A549 (cell line): ENCODE data around the gene WDFY2.

Experiments used
- CHD4 ChIP-seq: fragments of 200-600 bp; sonication (generic); IDR thresholded peaks from 2 replicates; pipeline ENCODE4 v1.6.1; 2016; ENCODE audit warnings: antibody characterized with exemption, mild to moderate bottlenecking, borderline replicate concordance
- MAFK ChIP-seq: fragments of 450-650 bp; IDR thresholded peaks from 2 replicates; pipeline ENCODE4 v1.6.1; 2014; ENCODE audit not compliant: partially characterized antibody
- RCOR1 ChIP-seq: fragments of 150-350 bp; IDR thresholded peaks from 2 replicates; pipeline ENCODE4 v1.6.1; 2014; ENCODE audit warnings: antibody characterized with exemption, low read length, low read depth
- TP53 ChIP-seq: fragments of 250-450 bp; sonication (Bioruptor Pico); IDR thresholded peaks from 2 replicates; pipeline ENCODE4 v1.5.0; 2021; ENCODE audit warnings: mild to moderate bottlenecking, moderate library complexity
- TF ChIP-seq, protein P1 (sequence below): fragments of >200 bp; sonication (Bioruptor Twin); formaldehyde crosslinking; IDR thresholded peaks from 3 replicates; pipeline ENCODE4 v1.5.1; 2016

DNA sequence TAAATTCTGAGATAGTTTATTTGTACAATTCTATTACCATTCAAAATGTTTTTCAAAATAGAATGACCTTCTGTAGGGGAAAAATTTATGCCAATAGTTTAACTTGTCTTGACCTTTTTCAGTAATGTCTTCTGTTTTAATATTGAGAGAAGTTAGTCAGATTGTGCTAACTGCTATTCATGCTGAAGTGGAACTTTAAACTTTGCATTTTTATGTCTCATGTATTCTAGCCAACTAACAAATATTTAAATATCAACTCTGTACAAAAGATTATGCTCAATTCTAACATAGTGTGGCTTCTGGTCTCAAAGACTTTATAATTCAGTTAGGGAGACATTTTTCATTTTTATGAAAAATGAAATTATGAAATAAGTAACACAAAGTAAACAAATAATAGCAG, 94.2 kb downstream of the WDFY2 start:
- no peak for TF ChIP-seq CHD4
- TF ChIP-seq RCOR1 = no peak
- TF ChIP-seq, protein P1, sequence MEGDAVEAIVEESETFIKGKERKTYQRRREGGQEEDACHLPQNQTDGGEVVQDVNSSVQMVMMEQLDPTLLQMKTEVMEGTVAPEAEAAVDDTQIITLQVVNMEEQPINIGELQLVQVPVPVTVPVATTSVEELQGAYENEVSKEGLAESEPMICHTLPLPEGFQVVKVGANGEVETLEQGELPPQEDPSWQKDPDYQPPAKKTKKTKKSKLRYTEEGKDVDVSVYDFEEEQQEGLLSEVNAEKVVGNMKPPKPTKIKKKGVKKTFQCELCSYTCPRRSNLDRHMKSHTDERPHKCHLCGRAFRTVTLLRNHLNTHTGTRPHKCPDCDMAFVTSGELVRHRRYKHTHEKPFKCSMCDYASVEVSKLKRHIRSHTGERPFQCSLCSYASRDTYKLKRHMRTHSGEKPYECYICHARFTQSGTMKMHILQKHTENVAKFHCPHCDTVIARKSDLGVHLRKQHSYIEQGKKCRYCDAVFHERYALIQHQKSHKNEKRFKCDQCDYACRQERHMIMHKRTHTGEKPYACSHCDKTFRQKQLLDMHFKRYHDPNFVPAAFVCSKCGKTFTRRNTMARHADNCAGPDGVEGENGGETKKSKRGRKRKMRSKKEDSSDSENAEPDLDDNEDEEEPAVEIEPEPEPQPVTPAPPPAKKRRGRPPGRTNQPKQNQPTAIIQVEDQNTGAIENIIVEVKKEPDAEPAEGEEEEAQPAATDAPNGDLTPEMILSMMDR = no peak
- TF ChIP-seq TP53 (CRISPR knock-in tag) = no peak
- TF ChIP-seq MAFK = no peak
